ENCODE measurements around the gene PNLIPRP2. TPM values are rescaled to one million over a fixed set of nuclear protein-coding genes. Genes with fewer than 3 reads are reported as not detected.
A peak's percentile ranks its signal among the peaks of the same experiment; 100 is the strongest.

Gene PNLIPRP2
- total RNA-seq, 1 donor from 2014 or later = not detected

- Histone ChIP-seq H3K4me1 (peaks cover 3% of the 10 kb centered on the region), H3K27ac (no peak overlapping the region), H3K4me3 (no peak overlapping the region), H3K36me3 (no peaks in the 10 kb centered on the region), H3K27me3 (no peaks in the 10 kb centered on the region), H3K9me3 (no peaks in the 10 kb centered on the region)
- no peak for ATAC-seq
- DNase-seq = peak; percentile 40
- TF ChIP-seq, protein P1, sequence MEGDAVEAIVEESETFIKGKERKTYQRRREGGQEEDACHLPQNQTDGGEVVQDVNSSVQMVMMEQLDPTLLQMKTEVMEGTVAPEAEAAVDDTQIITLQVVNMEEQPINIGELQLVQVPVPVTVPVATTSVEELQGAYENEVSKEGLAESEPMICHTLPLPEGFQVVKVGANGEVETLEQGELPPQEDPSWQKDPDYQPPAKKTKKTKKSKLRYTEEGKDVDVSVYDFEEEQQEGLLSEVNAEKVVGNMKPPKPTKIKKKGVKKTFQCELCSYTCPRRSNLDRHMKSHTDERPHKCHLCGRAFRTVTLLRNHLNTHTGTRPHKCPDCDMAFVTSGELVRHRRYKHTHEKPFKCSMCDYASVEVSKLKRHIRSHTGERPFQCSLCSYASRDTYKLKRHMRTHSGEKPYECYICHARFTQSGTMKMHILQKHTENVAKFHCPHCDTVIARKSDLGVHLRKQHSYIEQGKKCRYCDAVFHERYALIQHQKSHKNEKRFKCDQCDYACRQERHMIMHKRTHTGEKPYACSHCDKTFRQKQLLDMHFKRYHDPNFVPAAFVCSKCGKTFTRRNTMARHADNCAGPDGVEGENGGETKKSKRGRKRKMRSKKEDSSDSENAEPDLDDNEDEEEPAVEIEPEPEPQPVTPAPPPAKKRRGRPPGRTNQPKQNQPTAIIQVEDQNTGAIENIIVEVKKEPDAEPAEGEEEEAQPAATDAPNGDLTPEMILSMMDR (IDR thresholded peaks at IDR 0.05) = no peak
- intact Hi-C loops (cut with DNase I) = loop anchor here (10.0 kb wide), 1 partner anchor 110 kb away; no protein-coding TSS in a partner anchor
These were observed 64.0 kb downstream of the PNLIPRP2 start for GRCh38 chr10:116684781-116685180.

DNA sequence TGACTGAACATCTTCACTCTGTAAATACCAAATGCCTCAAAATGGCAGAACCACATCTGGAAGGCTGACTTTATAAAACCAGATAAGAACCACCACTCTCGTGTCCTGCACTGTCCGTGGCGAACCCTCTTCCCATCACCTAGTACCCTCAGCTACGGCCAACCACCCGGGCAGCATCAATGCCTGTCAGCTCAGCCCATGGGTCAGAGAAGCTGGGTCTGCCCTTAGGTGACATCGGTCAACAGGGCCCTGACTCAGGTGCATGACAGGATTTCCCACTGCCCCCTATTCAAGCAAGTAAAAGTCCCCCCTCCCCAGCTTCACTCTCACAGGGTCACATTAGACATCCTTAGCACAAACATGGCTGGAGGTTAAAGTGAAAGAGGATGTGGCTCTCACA lies 65.1 kb downstream of the PNLIPRP2 start:
- peaks cover 7% of the 10 kb centered on the region for H3K4me1 ChIP-seq
- H3K9me3 ChIP-seq = no peaks in the 10 kb centered on the region
- DNase-seq = no peak
- no peak overlapping the region for H3K4me3 ChIP-seq
- no peak overlapping the region for H3K27ac ChIP-seq
- TF ChIP-seq, protein P1 (IDR thresholded peaks at IDR 0.05) = no peak
- no peaks in the 10 kb centered on the region for H3K27me3 ChIP-seq
- ATAC-seq = no peak
- no peaks in the 10 kb centered on the region for H3K36me3 ChIP-seq
- intact Hi-C loops (cut with DNase I) = loop anchor here (10.0 kb wide), 1 partner anchor 109 kb away; no protein-coding TSS in a partner anchor

GRCh38 chr10:116686632-116687031 lies 65.9 kb downstream of the PNLIPRP2 start:
- Histone ChIP-seq H3K36me3 (no peaks in the 10 kb centered on the region), H3K4me3 (no peak overlapping the region), H3K27me3 (no peaks in the 10 kb centered on the region), H3K9me3 (no peaks in the 10 kb centered on the region), H3K27ac (no peak overlapping the region), H3K4me1 (peaks cover 15% of the 10 kb centered on the region)
- TF ChIP-seq, protein P1 (IDR thresholded peaks at IDR 0.05) = no peak
- intact Hi-C loops (cut with DNase I) = loop anchor here (10.0 kb wide), 1 partner anchor 108 kb away; no protein-coding TSS in a partner anchor
- DNase-seq (peak; percentile 32), ATAC-seq (no peak)

GRCh38 chr10:116687633-116688032 lies 66.9 kb downstream of the PNLIPRP2 start:
- DNase-seq (peak; percentile 33), ATAC-seq (no peak)
- TF ChIP-seq, protein P1 (IDR thresholded peaks at IDR 0.05) = no peak
- H3K4me3 ChIP-seq = no peak overlapping the region
- peaks cover 16% of the 10 kb centered on the region for H3K4me1 ChIP-seq
- H3K36me3 ChIP-seq = no peaks in the 10 kb centered on the region
- H3K27ac ChIP-seq = no peak overlapping the region
- H3K27me3 ChIP-seq = no peaks in the 10 kb centered on the region
- no peaks in the 10 kb centered on the region for H3K9me3 ChIP-seq
- intact Hi-C loops (cut with DNase I) = loop anchor here (10.0 kb wide), 1 partner anchor 107 kb away; no protein-coding TSS in a partner anchor

GRCh38 chr10:116688241-116688711 lies 67.5 kb downstream of the PNLIPRP2 start:
- no peak overlapping the region for H3K4me3 ChIP-seq
- peaks cover 16% of the 10 kb centered on the region for H3K4me1 ChIP-seq
- TF ChIP-seq, protein P1 (IDR thresholded peaks at IDR 0.05) = no peak
- DNase-seq (peak; percentile 26), ATAC-seq (no peak)
- H3K27ac ChIP-seq = no peak overlapping the region
- H3K27me3 ChIP-seq = no peaks in the 10 kb centered on the region
- H3K36me3 ChIP-seq = no peaks in the 10 kb centered on the region
- H3K9me3 ChIP-seq = no peaks in the 10 kb centered on the region
- intact Hi-C loops (cut with DNase I) = loop anchor here (10.0 kb wide), 1 partner anchor 107 kb away; no protein-coding TSS in a partner anchor
